Thoracic aorta (tissue), 2 donors: ENCODE measurements around the gene TFRC. TPM values are rescaled to one million over a fixed set of nuclear protein-coding genes. Genes with fewer than 3 reads are reported as not detected.
"Not testable (repeated sequence)": the region's sequence is repeated elsewhere in the genome, so short reads cannot be mapped to it uniquely, and the experiment has no call there.

Experiments used
- ATAC-seq: fragments of 150-250 bp; one replicate; pipeline ENCODE4 v1.8.0; 2017; ENCODE audit warnings: low read depth; ENCODE audit not compliant: insufficient number of reproducible peaks, low FRiP score
- DNase-seq: peaks from one replicate; pipeline ENCODE4 v3.0.0-alpha.2; 2020; ENCODE audit warnings: low spot score
- H3K27ac ChIP-seq, 2 donors: fragments of 200-600 bp; sonication (generic); 1 replicate in 1 of 2; 2 replicates in 1 of 2; pipeline ENCODE4 v1.5.1; 2016; ENCODE audit warnings: mild to moderate bottlenecking in 2 of 2, moderate library complexity in 2 of 2
- H3K27me3 ChIP-seq: fragments of 200-600 bp; sonication (generic); replicated peaks from 2 replicates; pipeline ENCODE4 v1.6.0; 2016; ENCODE audit warnings: mild to moderate bottlenecking; ENCODE audit not compliant: insufficient read depth
- H3K36me3 ChIP-seq: fragments of 200-600 bp; sonication (generic); one replicate; pipeline ENCODE4 v1.5.1; 2016
- H3K4me1 ChIP-seq, 2 donors: fragments of 200-600 bp; sonication (generic); 1 replicate in 1 of 2; 2 replicates in 1 of 2; pipeline versions ENCODE4 v1.5.1 to v1.6.0; 2016; ENCODE audit warnings: low read depth in 2 of 2, mild to moderate bottlenecking in 1 of 2; ENCODE audit not compliant: control insufficient read depth in 1 of 2
- H3K4me3 ChIP-seq: fragments of 200-600 bp; sonication (generic); 2 replicates; pipeline ENCODE4 v1.5.1; 2016; ENCODE audit warnings: mild to moderate bottlenecking
- H3K9me3 ChIP-seq: fragments of 200-600 bp; sonication (generic); 2 replicates; pipeline ENCODE4 v1.5.1; 2016
- CTCF ChIP-seq: fragments of 200-600 bp; sonication (generic); IDR thresholded peaks from one replicate; pipeline ENCODE4 v1.5.1; 2019; ENCODE audit warnings: antibody characterized with exemption
- total RNA-seq, 2 donors: library from RNA; depleted of rRNA; stranded (reverse); fragments of >200 nt; gene quantifications; one replicate each; pipeline versions ENCODE4 v1.1.0 to v1.2.3, GENCODE V29; 2016

The TFRC gene
- total RNA-seq, 2 donors from 2014 or later: 127 to 164 TPM

GRCh38 chr3:196042673-196043072 is 39.2 kb downstream of the TFRC start:
- Histone ChIP-seq H3K36me3 (no peaks in the 10 kb centered on the region), H3K9me3 (peaks cover 3% of the 10 kb centered on the region), H3K27me3 (no peaks in the 10 kb centered on the region), H3K27ac (no peak overlapping the region), H3K4me3 (no peak overlapping the region), H3K4me1 (no peaks in the 10 kb centered on the region)
- TF ChIP-seq CTCF: no peak
- no peak for ATAC-seq
- no peak for DNase-seq

DNA sequence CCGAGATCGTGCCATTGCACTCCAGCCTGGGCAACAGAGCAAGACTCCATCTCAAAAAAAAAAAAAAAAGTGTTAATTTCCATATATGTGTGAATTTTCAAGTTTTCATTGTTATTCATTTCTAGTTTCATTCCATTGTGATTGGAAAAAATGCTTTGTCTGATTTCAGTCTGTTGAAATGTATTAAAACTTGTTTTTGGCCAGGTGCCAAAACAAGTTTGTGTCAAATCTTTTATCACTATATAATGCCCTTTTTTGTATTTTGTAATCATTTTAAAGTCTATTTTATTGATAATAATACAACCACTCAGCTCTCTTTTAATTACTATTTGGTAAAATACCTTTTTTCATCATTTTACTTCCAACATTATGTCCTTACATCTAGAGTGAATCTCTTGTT is 42.5 kb downstream of the TFRC start:
- Histone ChIP-seq H3K36me3 (no peaks in the 10 kb centered on the region), H3K27me3 (no peaks in the 10 kb centered on the region), H3K4me1 (no peaks in the 10 kb centered on the region), H3K27ac (no peak overlapping the region), H3K9me3 (peaks cover 3% of the 10 kb centered on the region), H3K4me3 (no peak overlapping the region)
- ATAC-seq: no peak
- no peak for TF ChIP-seq CTCF
- DNase-seq: no peak

DNA sequence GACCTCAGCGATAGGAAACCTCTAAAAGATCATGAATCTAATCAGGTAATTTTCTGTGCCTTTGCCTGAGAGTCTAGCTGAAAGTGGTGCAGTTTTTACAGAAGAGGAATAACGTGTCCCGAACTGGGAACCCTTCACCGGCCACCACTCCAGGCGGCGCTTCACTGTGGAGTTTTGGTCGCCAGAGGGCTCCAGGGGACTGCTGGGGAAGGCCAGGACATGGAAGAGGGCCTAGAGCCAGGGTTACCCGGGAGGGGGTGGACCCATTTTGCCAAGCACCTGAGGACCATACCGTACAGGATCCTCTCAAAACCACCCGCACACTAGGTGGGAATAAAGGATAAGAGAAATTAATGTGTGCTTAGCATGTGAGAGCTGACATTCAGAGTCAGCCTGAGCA is 55.8 kb downstream of the TFRC start:
- not testable (repeated sequence) for ATAC-seq

GRCh38 chr3:196024968-196025367 is 56.9 kb downstream of the TFRC start:
- no peaks in the 10 kb centered on the region for H3K4me1 ChIP-seq
- no peaks in the 10 kb centered on the region for H3K27me3 ChIP-seq
- no peak overlapping the region for H3K27ac ChIP-seq
- H3K4me3 ChIP-seq: no peak overlapping the region
- no peaks in the 10 kb centered on the region for H3K36me3 ChIP-seq
- no peak for ATAC-seq
- no peaks in the 10 kb centered on the region for H3K9me3 ChIP-seq
- no peak for DNase-seq
- TF ChIP-seq CTCF: no peak

More for the DNA sequence above, 55.8 kb downstream of the TFRC start:
- H3K9me3 ChIP-seq, H3K27me3 ChIP-seq, DNase-seq, H3K27ac ChIP-seq, H3K4me1 ChIP-seq, H3K36me3 ChIP-seq, H3K4me3 ChIP-seq: not testable (repeated sequence)

GRCh38 chr3:196023947-196024346 is 57.9 kb downstream of the TFRC start:
- H3K27ac ChIP-seq: no peak overlapping the region
- ATAC-seq (no peak), DNase-seq (no peak)
- H3K4me1 ChIP-seq: no peaks in the 10 kb centered on the region
- H3K36me3 ChIP-seq: no peaks in the 10 kb centered on the region
- H3K9me3 ChIP-seq: no peaks in the 10 kb centered on the region
- H3K4me3 ChIP-seq: no peak overlapping the region
- H3K27me3 ChIP-seq: no peaks in the 10 kb centered on the region
- TF ChIP-seq CTCF: no peak

DNA sequence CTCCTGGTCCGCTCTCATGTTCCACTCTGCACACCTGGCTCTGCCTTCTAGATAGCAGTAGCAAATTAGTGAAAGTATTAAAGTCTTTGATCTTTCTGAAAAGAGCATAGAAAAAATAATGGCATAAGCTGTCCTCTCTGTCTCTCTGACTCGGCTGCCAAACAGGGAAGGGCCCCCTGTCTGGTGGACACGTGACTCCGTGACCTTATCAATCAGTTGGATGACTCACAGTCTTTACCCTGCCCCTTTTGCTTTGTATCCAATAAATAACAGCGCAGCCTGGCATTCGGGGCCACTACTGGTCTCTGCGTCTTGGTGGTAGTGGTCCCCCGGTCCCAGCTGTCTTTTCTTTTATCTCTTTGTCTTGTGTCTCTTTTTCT is 59.4 kb downstream of the TFRC start:
- H3K27me3 ChIP-seq, ATAC-seq, H3K4me1 ChIP-seq, DNase-seq, H3K9me3 ChIP-seq, H3K36me3 ChIP-seq, H3K27ac ChIP-seq, H3K4me3 ChIP-seq: not testable (repeated sequence)
